Measurements from ENCODE around the gene PIAS4. TPM values are rescaled to one million over a fixed set of nuclear protein-coding genes. Genes with fewer than 3 reads are reported as not detected.
"Not testable (repeated sequence)": the region's sequence is repeated elsewhere in the genome, so short reads cannot be mapped to it uniquely, and the experiment has no call there.

PIAS4 gene
- total RNA-seq, 1 donor from 2014 or later = 48.0 TPM

GRCh38 chr19:3987619-3988371, 19.7 kb upstream of the PIAS4 start:
- DNase-seq (ENCODE audit: low spot score in 2 of 2, unreplicated experiment in 2 of 2) = peak; percentile 83 to 91
- TF ChIP-seq CTCF (IDR thresholded peaks at IDR 0.05; ENCODE audit: unreplicated experiment) = peak; percentile 84
- Mint-ChIP-seq H3K4me1 (peaks cover 36% of the 10 kb centered on the region), H3K36me3 (peaks cover 15% of the 10 kb centered on the region), H3K4me3 (peak overlapping the region; percentile 56), H3K9me3 (no peaks in the 10 kb centered on the region), H3K27ac (peak overlapping the region; percentile 79), H3K27me3 (ENCODE audit: low read depth) (peaks cover 4% of the 10 kb centered on the region)

- Mint-ChIP-seq H3K27ac (no peak overlapping the region), H3K9me3 (no peaks in the 10 kb centered on the region), H3K27me3 (ENCODE audit: low read depth) (peaks cover 6% of the 10 kb centered on the region), H3K4me3 (peak overlapping the region; percentile 4), H3K36me3 (no peaks in the 10 kb centered on the region), H3K4me1 (peaks cover 18% of the 10 kb centered on the region)
- TF ChIP-seq CTCF (IDR thresholded peaks at IDR 0.05; ENCODE audit: unreplicated experiment) = no peak
- DNase-seq (ENCODE audit: low spot score in 2 of 2, unreplicated experiment in 2 of 2) = no peak
Observed at GRCh38 chr19:3990815-3991117, 16.8 kb upstream of the PIAS4 start.

GRCh38 chr19:3995607-3996006, 11.9 kb upstream of the PIAS4 start:
- Mint-ChIP-seq H3K4me3 (no peak overlapping the region), H3K4me1 (no peaks in the 10 kb centered on the region), H3K9me3 (no peaks in the 10 kb centered on the region), H3K36me3 (no peaks in the 10 kb centered on the region), H3K27me3 (ENCODE audit: low read depth) (peaks cover 2% of the 10 kb centered on the region), H3K27ac (no peak overlapping the region)
- no peak for DNase-seq (ENCODE audit: low spot score in 2 of 2, unreplicated experiment in 2 of 2)
- TF ChIP-seq CTCF (IDR thresholded peaks at IDR 0.05; ENCODE audit: unreplicated experiment) = no peak

- not testable (repeated sequence) for H3K4me1 Mint-ChIP-seq; DNase-seq (ENCODE audit: low spot score in 2 of 2, unreplicated experiment in 2 of 2); H3K4me3 Mint-ChIP-seq; H3K36me3 Mint-ChIP-seq; H3K27ac Mint-ChIP-seq; H3K9me3 Mint-ChIP-seq; H3K27me3 Mint-ChIP-seq (ENCODE audit: low read depth)
Observed at GRCh38 chr19:3998667-3999412, 8.7 kb upstream of the PIAS4 start.

GRCh38 chr19:4000798-4001197, 6.7 kb upstream of the PIAS4 start:
- not testable (repeated sequence) for H3K4me3 Mint-ChIP-seq; H3K9me3 Mint-ChIP-seq; H3K27me3 Mint-ChIP-seq (ENCODE audit: low read depth); DNase-seq (ENCODE audit: low spot score in 2 of 2, unreplicated experiment in 2 of 2); H3K36me3 Mint-ChIP-seq; H3K4me1 Mint-ChIP-seq; H3K27ac Mint-ChIP-seq

GRCh38 chr19:4005436-4005835, 2.1 kb upstream of the PIAS4 start:
- not testable (repeated sequence) for DNase-seq (ENCODE audit: low spot score in 2 of 2, unreplicated experiment in 2 of 2); H3K36me3 Mint-ChIP-seq; H3K9me3 Mint-ChIP-seq; H3K27me3 Mint-ChIP-seq (ENCODE audit: low read depth); H3K27ac Mint-ChIP-seq
- Mint-ChIP-seq H3K4me1 (peaks cover 21% of the 10 kb centered on the region), H3K4me3 (peak overlapping the region; percentile 52)

- peak overlapping the region; percentile 83 for H3K27ac Mint-ChIP-seq
- H3K4me3 Mint-ChIP-seq = peak overlapping the region; percentile 77
- H3K9me3 Mint-ChIP-seq = no peaks in the 10 kb centered on the region
- H3K4me1 Mint-ChIP-seq = peaks cover 32% of the 10 kb centered on the region
- TF ChIP-seq CTCF (IDR thresholded peaks at IDR 0.05; ENCODE audit: unreplicated experiment) = no peak
- H3K27me3 Mint-ChIP-seq (ENCODE audit: low read depth) = no peaks in the 10 kb centered on the region
- no peak for DNase-seq (ENCODE audit: low spot score in 2 of 2, unreplicated experiment in 2 of 2)
- H3K36me3 Mint-ChIP-seq = peaks cover under 1% of the 10 kb centered on the region
Observed at GRCh38 chr19:4007836-4008539, 452 bp downstream of the PIAS4 start.
